Fibroblast of gingiva (primary cell): Measurements from ENCODE around the gene ASCC3.

Experiments
- DNase-seq: peaks from one replicate; pipeline ENCODE4 v3.0.0-alpha.2; 2011; ENCODE audit warnings: low read depth

ASCC3 gene

DNA sequence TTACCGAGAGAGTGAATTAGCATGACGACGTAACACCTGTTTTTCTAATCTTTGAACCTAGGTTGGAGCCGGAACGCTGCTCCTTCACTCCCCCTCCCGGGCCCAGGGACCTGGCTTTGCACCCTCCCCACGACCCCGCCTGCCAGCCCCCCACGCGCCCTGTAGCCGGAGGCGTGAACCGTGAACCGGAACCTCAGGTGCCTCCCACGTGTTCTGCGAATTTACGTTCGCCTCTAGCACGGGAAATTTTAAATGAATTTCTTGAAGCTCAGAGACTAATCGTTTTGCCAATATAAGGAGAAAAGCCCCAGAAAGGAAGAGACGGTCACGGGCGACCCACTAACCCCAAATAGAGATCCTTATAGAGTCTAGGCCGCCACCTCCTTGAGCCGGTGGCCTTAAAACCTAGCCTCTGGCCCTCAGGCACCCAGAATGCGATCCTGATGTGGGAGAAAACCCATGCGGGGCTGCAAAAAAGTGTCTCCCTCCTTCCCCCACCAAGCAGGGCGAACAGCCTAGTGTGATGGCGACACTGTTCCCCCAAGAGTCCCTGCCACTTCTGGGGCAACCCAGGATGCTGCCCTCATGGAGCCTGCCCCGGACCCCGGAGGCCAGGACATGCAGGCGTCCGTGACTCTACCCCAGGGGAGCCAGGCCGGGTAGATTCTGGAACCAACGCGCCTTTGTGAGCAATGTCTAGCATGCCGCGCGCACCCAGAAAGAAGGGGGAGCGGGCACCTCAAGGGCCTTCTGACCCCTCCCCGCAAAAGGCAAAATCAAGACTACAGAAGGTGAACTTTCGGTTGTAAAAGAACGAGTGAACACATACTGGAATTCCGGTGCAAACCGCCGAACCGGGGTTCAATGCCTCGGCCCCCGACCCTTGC, 413.8 kb downstream of the ASCC3 start:
- DNase-seq: no peak

DNA sequence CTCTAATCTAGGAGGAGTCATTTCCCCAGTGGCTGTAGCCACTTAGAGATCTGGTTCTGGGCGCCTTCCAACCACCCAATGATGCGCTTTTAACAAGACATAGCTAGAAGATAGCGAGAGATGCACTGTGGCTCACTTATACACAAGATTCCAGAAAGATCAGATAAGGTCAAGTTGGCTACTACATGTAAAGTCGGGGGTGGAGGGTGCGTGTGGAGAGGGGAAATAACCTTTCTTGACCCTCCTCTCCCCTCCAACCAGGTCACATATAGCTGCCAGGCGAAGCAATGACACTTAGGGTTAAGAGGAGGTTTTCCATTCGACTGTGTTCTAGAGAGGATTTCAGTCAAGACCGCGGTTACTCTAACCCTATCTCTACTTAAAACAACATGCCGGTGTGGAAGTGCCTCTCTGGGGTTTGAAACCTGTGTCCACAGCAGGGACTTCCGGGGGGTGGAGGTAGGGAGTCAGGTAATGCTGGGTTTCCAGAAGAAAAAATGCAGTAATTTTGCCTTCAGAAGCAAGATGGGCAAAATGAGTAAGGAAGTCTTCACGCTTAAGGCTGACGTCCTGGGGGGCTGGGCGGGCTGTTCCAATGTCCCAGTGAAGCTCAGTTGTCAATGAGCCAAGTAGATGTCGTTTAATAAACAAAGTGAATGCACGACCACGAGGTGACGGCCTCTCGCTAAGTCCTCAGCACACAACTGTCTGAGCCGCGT, 414.6 kb downstream of the ASCC3 start:
- DNase-seq: no peak

DNA sequence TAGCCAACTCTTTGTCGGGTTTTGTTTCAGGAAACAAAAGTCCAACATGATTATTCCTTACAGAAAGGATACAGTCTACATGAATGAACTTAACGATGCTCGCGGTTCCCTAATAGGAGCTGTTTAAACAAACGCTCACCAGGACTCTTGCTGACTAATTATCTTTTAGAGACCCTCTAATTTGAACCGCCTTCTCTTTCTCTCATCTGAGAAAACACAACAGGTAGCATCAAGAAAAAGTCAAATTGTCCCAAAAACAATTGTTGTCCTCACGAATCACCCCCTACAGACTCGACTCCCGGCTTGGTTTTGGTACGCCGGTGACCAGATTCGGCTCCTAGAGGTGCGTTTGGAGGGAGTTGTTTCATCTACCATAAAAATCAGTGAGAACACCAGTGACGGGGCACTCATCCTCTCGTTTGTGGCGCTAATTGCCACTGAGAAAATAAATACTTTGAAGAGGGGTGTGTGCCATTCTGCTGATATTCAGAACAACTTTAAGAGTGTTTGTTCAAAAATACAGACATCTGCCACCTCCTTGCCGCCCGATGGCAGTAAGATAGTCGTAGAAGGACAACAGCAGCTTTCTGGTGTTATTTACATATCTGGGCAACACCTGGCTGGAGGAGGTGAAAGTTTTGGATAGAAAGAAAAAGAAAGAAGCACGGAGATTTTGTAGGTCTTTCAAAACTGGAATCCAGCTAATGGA, 415.3 kb downstream of the ASCC3 start:
- no peak for DNase-seq

DNA sequence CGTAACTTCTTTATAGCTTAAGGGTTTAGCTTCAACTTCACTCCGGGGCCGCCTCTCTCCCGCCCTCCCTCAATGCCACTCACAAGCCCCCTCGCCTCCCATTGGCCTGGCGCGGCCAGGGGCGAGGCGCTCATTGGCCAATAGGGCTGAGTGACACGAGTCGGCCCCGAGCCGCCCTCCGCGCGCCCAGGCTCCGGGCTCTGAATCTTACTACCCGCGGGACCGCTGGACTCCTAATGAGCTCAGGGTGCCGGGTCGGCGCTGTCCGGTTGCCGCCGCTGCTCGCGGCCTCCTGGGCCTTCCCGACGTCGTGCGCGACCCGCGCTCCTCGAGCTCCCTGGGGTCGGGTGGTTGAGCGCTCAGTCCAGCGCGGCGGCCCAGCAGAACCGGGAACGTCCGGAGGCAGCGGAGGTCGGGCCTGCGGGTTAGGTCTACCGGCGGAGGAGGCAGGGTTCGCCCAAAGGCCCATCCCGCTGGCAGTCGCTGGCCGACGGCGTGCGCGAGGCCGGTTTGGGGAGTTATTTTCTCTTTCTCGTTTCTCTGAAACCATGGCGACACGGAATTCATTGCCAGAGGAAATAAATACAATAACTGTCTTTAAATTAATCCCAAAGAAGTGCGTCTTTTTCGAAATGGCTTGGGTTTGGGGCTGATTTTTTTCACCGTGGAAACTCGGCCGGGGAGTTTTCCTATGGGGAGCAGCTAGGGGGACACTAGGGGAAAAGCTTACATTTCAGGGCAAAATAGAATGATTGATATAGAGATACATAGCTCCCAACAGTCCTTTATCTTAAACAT, 416.0 kb downstream of the ASCC3 start, which contains the start of gene SIM1:
Gene SIM1, minus strand, starts transcription at position 19 of the 798 bp plus-strand sequence. CDS start 1,453 bp downstream, outside the sequence.
- peak; percentile 26 for DNase-seq

DNA sequence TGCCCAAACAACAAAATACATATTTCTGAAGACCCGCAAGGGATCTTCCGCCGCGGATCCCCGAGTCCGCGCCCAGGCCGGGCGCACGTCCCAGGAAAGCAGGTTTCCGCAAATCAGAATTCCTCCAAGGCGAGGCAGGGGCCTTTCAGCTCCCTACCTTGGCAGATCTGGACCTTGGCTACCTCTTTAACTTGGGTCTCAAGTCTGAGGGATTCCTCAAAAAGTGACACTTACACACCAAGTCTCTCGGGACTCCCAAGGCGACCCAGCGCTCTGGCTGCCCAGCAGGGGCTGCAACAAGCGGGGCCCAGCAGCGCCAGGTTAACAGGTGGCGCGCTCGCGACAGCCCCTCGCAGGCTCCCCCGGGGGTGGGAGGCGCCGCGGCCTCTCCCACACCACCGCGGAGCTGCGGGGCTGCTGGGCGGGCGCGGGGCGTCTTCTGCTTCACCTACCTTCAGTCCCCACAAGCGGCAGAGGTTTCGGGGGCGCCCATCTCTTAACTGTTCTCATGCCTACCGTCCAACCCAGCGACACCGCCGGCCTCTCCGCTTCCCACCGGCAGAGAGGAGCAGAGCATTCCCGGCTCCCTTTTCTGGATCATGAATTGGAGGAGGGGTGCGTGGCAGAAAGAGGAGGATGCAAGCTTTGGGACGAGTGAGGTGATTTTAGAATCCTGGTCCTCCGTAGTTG, 416.8 kb downstream of the ASCC3 start:
- DNase-seq: no peak

DNA sequence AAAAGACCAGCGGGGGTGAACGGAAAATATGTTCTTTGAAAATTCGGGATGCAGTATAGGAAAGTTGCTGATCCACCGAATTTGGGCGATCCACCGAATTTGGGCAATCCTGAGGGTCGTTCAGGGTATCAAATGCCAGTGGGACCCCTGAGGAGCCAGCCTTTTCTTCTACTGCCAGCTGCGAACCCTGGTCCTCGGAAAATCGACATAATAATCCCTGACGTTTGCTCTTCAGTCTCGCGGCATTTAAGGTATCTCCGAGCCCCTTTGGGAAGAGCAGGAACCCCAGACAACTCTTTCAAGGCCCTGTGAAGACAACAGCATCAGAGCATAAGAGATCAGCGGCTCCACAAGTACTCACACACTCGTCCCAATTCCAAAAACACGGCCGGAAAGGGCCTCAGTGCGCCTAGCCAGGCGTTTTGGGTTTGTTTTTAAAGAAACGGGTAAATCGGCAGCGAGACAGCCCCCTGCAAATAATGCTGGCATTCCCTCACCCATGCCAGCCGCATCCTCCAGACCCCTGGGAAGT, 417.4 kb downstream of the ASCC3 start:
- no peak for DNase-seq

DNA sequence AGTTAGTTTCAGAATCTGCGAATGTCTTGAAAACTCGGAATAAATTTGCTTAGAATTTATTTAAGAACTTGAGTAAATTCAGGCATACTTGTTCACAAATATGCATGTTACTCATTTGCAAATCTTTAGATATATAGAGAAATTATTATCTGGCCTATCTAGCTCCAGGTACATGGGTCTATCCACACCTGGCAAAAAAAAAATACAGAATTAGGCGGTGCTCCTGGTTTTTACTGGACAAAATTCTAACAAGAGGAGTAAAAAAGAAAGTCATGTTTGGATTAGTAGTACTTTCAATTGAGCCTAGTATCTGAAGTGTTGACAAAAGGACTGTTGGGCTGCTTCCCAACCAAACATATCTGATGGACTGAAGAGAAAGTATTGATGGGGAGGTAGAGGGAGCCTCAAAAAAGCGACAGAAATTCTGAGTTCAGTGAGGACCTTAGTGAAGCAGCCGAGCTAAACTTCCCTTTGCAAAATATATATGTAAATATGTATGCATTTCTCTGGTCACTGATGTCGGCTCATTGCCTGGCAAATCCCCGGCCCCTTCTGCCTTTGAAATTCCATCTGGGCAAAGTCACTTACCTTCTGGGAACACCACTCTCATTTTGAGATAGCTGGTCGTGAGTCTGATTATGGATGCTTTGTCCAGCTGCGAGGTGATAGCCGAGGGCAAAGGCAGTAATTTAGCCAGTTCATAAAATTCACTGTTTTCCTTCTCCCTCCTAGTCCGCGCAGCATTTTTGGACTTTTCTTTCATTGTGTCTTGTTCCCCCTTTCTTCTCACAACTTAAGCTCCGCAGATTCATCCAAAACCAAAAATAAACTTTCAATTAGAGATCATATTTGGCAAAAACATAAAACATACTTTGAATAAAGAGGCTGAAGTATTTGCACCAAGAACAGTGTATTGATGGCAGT, 418.2 kb downstream of the ASCC3 start:
- DNase-seq: no peak

DNA sequence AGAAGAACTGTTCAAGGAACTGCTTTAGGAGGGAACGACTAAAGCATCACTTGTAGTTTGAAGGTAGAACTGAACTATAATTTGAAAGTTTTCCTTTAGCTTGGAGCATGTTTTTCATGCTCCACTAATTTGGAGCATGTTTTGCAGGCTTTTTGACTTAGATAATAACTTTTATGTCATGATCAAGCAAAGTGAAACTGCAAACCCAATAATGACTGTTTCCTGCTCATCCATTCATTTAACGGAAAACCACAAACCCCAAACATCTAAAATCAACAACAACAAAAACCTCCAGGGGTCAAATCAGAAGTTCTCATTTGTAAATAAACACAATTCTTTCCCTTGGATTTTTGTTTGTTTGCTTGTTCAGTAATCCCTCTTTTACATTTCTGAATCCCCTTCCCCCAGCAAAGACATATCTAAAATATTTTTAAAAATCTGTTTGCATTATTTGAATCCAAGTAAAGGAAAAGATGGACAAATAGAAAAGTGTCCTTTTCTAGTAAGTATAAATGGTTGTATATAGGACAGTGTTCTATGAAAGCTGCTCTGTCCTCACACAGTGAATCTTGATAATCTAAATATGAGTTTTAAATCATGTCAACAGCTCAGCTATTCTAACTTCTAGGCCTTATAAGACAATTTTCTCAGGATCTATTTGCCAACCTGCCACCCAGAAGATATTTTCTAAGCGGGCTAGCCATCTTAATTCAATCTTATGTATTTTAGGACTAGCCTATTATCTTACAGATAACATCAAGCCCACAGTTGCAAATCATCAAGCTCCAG, 419.0 kb downstream of the ASCC3 start:
- DNase-seq: no peak

DNA sequence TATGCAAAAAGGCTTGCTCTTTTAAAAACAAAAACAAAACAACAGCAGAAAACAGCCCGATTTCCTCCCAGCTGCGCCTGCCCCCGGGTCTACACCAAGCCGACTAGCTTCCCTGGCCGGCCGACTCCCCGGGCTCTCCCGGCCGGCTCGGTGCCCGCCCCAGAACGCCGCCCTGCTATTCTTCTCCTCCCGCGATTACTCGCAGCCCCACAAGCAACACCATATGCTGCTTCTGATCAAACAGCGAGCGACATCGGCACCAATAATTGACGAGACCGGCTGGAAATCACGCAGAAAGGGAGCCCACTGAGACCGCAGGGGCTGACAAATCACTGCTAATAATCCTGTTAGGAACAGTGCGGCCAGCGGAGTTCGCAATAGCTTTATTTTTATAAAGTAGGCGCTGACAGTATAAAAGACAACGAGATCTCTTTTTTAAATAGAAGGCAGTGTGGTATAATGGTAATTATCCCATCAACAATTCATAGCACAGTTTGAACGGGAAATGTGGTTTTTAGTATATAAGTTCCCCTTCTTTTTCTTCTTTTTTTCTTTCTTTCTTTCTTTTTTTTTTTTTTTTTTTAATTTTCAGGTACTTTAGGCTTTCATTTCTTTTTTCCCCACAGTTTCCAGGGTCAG, 419.7 kb downstream of the ASCC3 start:
- no peak for DNase-seq

DNA sequence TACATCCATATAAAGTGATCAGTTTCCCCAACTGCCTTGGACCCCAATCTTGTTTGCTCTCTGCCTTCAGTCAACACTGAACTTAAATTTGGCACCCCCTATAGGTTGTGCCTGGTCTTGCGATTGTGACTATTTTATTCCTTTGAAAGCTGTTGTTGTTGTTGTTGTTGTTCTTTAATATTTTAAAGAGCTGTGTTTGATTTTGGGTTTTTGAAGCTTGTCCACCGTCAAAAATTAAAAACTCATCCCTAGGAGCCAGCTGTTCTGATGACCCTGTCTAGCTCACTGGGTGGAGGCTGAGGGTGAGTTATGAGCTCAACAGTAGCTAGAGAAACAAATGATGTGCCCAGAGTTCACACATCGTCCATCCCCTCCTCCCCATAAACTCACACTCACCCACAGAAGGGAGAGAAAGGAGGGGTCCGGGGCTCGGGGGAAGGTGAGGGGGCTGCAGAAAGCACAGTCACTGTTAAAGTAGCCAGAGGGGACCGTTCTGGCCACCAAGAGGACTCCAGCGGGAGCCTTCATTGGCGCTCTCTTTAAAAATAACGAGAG, 420.4 kb downstream of the ASCC3 start:
- no peak for DNase-seq

DNA sequence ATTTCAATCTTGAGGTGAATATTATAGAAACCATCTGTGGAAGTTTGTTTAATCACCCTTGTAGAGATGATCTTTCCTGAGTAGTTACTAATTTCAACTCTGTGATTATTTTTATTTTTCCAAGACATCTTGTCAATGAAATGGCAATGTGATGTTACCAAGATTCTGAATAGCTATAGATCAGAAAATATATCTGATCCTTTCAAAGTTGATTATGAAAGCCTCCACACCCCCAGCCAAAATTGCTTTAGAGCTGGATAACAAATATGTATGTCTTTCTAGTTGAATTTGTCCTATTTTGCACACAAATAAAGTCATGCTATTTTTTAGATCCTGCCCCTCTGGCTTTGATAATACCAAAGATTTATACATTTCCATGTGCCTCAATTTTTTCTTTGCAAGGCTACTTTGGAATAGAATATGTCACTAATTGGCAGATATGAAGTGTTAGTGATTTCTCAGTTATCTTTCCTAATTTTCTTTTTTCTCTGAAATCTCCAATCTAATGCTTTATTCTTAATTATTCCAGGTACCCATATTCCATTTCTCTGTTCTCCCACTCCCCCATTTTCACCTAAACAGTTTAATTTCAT, 421.4 kb downstream of the ASCC3 start:
- DNase-seq: no peak

DNA sequence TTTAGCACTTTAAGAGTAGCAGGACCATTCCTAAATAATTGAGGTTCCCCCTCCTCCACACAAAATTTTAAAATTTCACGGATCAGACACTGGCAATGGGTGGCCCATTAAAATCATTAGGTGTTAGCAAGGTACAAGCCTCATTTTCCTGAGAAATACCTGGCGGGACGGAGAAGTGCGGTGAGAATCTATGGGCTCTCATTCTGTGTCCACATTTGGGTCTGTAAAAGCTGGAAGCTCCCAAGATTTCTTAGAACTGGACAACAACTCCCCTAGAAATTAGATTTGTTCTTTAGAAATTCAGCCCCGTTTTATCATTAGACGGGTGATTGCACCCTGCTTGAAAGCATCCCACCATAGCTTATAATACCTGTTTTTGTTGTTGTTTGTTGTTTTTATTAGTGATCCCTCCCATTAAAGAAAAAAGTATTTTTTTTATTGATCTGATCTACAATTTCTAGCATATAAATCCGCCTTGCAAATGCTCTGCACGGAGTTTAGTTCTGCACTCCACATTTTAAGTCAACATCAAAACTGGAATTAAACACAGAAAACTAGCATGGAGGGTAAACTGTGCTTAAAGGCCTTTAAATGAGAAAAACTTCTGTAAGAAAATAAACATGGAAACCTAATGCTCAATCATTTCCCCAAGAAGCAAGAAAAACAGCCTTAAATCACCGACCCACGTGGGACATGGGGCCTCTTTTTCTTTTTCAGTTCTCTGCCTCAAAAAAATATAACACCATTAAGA, 422.1 kb downstream of the ASCC3 start:
- DNase-seq: no peak
